ENCODE data around the gene IL17REL.

IL17REL gene

DNA sequence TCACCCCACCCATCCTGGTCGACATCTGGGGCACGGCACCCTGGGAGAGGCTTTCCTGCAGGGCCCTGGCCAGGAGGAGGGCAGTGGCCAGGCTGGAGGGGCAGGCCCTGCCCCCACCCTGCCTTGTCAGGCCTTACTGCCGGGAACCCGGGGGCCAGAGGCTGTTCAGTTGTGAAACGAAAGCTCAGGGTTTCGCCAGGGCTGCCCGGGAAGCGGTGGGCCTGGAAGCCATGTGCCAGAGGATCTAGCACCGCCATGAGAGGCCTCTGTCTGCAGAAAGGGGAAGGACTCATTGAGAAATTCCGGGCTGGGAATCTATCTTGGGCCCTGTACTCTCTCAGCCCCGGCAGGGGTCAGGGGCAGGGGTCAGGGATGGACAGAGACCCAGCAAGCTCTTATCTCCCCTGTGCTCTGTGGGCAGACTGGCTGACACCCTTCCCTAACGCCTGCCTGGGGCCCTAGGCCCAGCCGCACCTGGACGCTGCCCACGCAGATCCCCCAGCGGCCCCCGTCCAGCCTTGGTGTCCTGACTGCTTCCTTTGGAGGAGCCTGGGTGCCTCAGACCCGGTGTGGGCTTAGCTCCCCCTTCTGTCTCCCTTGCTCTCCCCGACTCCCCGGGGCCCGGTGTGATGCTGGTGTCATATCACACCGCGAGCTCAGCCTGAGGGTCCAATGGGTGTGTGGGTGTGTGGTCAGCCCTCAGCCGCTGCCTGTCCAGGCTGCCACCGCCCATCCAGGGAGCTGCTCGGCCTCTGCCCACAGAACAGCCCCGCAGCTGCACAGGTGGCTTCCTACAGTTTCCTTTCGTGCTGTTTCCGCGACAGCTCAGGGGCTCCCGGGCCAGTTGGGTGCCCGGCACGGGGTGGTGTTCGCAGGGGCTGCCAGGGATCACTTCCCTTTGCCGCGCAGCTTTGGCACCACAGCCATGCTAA lies 45.5 kb downstream of the IL17REL start:
- DNase-seq (ENCODE audit: low spot score) = peak; percentile 68

DNA sequence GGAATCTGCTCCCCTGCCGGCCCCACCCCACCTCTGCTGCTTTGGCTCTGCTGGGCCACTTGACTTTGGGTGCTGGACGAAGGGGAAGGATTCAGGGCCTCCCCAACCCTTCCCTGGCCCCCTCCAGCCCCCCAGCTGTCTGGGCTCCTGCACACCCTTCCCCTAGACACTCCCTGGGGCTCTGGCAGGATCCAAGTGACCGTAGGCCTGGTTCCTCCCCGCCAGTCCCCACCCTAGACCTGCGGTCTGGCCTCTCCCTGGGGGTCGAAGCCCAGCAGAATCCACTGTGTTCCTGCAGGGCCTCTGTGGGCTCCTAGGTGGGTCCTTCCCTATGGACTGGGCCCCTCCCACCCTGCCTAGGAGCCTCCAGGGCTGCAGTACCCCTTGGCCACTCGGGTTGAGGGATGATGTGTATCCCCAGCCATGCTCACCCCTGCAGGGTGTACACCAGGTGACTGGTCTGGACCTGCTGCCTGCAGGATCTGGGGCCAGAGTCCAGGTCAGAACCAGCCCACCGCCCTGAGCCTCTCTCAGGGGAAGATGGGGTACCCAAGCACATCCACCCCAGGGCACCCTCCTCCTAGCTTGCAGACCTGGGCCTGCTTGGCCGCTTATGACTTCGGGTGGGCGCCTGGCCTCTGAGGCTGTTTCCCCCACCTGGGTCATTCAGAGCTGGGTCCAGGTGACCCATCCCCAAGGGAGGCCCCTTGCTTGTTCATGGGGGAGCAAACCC lies 46.4 kb downstream of the IL17REL start:
- no peak for DNase-seq (ENCODE audit: low spot score)

DNA sequence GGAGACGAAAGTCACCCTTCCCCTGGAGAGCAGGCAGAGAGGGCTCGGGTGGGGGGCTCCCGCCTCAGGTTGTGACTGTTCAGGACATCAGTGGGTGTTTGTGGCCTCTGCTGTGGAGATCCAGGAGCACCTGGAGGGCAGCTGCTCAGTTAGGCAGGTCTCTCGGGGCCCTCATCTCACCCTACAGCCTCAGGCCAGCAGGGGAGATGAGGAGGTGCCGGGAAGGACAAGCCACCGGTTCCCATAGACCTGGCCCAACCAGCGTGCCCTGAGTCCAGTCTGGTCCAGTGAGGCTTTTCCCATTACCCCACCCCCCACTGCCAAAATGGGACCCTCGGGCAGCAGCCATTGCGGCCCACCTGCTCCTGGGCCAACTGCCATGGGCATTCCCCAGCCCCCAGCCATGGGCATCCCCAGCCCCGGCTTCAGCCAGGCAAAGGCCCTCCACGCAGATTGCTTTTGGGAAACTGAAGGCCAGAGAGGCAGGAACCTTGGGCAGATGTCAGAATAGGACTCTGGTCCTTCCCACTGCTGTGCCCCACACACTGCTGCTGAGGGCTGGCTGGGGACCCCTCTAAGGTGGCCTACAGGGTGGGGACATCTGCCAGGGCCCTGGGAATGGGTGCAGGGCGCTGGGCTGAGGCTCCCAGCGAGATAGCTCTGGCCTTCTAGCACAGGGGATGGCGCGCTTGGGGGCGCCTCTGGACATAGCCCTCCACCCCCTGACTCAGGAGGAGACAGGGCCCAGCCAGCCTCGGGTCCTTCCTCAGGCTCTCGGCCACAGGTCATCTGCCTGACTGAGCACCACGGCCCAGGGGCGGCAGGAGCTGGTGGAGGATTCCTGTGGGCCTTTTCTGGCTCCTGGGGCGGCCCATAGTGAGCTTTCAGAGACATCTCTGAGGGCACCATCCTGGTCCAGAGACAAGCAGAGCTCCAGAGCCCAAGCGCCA lies 47.2 kb downstream of the IL17REL start:
- DNase-seq (ENCODE audit: low spot score) = no peak

DNA sequence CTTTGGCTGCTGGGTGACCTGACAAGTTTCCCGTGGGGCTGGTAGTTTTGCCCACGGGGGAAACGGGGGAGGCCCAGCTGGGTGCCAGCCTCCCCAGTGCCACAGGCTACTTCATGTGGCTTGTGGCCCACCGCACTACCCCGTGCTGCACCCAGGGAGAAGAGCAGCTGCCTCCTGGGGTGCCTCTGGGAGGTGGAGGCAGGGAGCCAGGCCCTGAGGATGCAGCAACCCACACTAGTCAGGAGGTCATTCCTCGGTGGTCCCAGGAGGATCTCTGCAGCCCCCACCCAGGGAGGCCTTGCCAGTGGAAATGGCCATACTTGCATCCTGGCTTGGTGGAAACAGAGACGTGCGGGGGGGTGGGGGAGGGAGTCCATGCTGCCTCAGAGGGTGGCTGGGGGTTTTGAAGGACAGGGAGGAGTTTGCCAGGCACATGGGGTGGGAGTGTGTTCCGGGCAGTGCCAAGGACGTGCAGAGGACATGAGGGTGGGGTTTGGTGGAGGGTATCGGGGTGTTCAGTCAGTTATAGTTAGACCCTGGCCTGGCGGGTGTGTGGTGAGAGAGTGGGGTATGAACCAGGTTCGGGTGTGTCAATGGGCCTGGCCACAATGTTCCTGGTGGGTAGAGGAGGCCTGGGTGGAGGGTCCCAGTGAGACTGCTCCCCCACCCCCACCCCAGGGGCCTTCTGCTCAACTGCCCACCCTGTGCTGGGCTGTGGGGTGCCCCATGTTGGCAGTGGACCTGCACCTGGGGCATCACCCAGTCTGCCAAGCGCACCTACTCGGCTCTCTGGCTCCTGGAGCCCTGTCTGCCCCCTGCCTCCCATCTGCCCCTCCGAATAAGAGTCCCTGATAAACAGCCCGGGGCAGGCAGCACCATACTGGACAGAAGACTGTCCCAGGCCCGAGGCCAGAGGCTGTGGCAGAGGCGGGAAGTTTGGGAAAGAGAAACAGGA lies 48.2 kb downstream of the IL17REL start:
- no peak for DNase-seq (ENCODE audit: low spot score)

DNA sequence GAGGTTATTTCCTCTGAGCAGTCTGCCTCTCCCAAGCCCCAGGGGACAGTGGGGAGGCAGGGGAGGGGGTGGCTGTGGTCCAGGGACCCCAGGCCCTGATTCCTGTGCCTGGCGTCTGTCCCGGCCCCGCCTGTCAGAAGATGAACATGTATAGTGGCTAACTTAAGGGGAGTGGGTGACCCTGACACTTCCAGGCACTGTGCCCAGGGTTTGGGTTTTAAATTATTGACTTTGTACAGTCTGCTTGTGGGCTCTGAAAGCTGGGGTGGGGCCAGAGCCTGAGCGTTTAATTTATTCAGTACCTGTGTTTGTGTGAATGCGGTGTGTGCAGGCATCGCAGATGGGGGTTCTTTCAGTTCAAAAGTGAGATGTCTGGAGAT lies 48.9 kb downstream of the IL17REL start:
- no peak for DNase-seq (ENCODE audit: low spot score)

DNA sequence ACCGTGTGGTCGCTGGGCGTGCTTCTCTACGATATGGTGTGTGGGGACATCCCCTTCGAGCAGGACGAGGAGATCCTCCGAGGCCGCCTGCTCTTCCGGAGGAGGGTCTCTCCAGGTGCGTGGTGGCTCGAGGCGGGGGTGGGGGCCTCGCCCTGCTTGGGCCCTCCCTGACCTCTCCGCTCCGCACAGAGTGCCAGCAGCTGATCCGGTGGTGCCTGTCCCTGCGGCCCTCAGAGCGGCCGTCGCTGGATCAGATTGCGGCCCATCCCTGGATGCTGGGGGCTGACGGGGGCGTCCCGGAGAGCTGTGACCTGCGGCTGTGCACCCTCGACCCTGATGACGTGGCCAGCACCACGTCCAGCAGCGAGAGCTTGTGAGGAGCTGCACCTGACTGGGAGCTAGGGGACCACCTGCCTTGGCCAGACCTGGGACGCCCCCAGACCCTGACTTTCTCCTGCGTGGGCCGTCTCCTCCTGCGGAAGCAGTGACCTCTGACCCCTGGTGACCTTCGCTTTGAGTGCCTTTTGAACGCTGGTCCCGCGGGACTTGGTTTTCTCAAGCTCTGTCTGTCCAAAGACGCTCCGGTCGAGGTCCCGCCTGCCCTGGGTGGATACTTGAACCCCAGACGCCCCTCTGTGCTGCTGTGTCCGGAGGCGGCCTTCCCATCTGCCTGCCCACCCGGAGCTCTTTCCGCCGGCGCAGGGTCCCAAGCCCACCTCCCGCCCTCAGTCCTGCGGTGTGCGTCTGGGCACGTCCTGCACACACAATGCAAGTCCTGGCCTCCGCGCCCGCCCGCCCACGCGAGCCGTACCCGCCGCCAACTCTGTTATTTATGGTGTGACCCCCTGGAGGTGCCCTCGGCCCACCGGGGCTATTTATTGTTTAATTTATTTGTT lies 49.6 kb downstream of the IL17REL start:
- no peak for DNase-seq (ENCODE audit: low spot score)

DNA sequence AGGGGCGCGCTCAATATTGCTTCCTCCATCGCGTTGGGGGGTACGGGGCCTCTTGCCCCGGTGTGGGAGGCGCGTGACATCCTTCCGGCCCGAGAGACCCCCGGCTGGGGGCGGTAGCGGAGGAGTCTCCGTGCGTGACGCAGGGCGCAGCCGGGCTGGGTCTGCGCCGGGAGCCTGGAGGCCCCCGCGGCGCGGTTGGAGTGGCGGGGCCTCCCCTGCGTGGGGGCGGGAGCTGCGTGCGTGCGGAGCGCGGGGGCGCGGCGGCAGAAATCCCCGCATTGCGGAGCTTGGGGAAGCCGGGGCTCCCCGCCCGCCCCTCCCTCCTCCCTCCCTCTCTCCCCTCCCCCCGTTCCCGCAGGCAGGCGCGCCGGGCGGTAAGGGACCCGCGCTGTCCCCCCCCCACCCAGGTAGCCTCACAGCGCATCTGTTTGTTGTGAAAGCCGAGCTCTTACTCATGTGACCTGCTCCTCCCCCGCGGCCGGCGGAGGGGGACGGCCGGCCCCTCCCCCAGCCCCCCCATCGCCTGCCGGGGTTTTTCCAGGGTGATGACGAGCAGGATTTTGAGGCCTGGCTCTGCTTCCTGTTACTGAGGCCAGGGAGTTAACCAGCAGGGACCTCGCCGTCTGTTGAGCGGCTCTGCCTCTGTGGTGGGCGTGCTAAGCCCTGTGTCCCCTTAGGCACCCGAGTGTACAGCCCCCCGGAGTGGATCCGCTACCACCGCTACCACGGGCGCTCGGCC lies 50.4 kb downstream of the IL17REL start:
- peak; percentile 58 for DNase-seq (ENCODE audit: low spot score)

DNA sequence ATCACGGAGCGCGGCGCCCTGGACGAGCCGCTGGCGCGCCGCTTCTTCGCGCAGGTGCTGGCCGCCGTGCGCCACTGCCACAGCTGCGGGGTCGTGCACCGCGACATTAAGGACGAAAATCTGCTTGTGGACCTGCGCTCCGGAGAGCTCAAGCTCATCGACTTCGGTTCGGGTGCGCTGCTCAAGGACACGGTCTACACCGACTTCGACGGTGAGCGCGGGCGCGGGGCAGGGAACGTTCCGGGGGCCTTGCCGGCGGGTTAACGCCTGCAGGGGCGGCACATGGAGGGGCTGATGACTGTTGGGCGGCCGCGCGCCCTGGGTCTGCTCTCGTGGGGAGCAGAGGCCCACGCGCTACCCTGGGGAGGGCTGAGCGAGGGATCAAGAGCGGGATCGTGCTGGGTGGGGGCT lies 51.0 kb downstream of the IL17REL start:
- DNase-seq (ENCODE audit: low spot score) = no peak

DNA sequence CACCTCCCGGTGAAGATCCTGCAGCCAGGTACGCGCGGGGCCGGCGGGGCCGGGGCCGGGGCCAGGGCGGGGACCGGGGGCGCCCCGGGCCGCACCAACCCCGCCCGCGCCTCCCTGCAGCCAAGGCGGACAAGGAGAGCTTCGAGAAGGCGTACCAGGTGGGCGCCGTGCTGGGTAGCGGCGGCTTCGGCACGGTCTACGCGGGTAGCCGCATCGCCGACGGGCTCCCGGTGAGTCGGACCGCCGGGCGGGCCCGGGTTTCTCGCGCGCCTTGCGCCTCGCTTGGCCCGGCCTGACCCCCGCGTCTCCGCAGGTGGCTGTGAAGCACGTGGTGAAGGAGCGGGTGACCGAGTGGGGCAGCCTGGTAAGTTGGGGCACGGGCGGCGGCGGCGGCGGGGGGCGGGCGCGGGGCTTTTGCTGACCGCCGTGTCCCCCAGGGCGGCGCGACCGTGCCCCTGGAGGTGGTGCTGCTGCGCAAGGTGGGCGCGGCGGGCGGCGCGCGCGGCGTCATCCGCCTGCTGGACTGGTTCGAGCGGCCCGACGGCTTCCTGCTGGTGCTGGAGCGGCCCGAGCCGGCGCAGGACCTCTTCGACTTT lies 51.5 kb downstream of the IL17REL start:
- peak; percentile 45 for DNase-seq (ENCODE audit: low spot score)

DNA sequence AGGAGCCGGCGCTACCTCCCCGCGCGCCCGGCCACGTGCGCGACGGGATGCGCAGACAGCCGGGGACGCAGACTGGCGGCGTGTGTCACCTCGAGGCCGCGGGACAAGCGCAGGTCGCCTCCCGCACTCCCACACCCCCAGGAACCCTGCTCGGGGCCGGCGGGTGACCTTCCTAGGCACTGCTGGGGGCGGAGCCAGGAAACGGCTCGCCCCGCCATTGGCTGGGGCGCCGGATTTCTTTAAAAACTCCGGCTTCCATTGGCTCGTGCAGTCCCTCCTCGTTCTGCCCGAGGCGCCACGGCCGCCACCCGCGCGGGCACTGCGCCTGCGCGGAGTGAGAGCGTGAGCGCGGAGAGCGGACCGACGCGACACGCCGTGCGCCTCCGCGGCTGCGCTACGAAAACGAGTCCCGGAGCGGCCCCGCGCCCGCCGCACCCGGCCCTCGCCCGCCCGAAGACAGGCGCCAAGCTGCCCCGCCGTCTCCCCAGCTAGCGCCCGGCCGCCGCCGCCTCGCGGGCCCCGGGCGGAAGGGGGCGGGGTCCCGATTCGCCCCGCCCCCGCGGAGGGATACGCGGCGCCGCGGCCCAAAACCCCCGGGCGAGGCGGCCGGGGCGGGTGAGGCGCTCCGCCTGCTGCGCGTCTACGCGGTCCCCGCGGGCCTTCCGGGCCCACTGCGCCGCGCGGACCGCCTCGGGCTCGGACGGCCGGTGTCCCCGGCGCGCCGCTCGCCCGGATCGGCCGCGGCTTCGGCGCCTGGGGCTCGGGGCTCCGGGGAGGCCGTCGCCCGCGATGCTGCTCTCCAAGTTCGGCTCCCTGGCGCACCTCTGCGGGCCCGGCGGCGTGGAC lies 52.2 kb downstream of the IL17REL start, which contains the start of gene PIM3:
Gene PIM3, plus strand, starts transcription at position 614 of the 846 bp plus-strand sequence. Its CDS starts 176 bp downstream, at position 790.
- DNase-seq (ENCODE audit: low spot score) = peak; percentile 98

DNA sequence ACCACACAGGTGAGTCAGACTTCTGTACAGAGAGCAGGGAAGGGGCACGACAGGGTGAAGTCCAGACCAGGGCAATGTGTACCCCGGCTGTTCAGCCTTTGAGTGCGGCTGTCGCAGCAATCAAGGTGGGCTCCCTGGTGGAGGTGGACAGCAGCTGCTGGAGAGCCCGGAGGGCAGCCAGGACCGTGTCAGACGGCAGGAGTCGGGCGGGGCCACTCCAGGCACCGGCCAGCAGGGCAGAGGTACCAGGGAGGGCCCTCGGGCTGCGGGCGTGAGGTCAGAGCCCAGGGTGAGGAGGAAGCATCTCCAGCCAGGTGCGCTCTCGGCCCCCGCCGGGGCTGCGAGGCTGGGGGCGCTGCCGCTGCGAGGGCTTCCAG lies 52.8 kb downstream of the IL17REL start:
- DNase-seq (ENCODE audit: low spot score) = no peak

DNA sequence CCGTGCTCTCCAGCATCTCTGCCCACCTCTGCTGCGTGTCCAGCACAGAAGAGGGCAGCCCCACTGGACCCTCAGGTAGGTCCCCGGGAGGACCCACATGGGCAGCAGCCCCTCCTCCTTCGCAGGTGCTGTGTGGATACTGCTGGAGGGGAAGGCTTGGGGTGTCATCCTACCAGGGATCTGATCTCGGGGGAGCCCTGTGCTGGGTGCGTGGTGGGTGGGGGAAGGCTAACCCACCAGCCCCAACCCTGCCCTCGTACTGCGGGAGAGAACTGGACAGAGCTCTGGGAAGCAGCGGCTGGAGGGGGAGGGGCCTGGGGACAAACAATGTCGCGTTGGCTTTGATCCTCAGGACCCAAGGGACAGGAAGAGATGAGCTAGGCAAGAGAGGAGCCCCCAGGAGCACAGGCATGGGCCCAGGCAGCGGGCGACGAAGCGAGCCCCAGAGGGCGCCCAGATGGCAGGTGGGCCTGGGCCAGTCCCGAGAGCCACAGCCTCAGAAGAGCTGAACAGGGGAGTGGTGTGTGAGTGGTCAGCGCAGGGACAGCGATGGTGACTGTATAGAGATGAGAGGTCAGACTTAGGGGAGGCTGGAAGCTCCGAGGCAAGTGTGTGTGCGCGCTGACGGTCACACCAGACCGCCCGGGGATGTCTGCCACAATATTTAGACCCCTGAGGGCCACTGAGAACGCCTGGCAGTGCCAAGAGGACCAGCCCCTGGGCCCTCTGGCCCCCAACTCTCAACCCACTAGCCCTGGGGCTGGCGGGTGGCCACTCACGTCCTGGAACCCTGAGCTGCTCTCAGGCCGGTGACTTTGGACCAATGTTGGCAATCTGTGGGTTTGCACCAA lies 53.4 kb downstream of the IL17REL start:
- DNase-seq (ENCODE audit: low spot score) = no peak

DNA sequence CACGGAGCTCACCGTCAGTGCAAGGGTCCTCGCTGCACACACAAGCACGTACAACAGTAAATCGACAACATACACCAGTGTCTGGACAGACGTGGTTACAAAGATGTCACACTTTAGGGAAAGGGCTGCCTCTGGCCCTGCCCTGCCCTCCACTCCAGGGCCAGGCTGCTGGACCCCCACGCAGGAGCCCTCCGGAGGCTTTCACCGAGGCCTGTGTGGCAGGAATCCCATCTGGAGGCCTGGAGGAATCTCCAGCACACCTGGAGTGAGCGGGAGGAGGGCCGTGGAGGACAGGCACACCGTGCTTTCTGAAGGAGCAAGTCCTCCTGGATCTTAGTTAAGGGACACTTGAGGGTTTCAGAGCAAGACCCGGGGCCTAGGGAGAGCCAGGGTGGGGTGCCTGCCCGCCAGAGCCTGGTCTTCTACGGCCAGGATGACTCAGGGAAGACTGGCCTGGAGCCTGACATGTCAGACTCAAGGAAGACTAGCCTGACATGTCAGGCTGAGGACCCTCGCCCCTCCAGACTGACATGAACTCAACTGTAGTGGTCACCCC lies 54.1 kb downstream of the IL17REL start:
- DNase-seq (ENCODE audit: low spot score) = no peak

DNA sequence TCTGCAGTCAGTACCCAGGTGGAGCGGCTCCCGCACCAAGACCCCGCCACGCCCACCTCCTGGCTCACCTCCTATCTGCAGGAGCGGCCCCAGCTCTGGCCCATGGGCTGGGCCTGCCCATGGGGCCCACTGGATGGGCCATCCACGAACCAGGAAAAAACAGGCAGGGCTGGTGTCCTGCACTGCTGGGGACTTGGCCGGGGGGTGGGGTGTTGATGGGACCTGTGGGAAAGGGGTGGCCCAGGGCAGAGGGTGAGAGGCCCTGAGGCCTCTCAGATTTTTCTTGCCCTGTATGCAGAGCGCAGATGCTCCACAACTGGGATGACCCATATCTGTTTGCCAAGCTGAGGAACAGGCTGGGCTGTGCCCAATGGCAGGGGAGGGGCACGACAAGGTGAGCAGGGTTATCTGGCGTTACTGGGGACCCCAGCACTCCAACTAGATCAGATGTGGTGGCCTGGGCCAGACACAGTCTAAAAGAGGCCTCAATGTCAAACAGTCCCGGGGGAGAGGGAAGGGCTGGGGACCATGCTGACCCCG lies 54.7 kb downstream of the IL17REL start:
- DNase-seq (ENCODE audit: low spot score) = no peak

DNA sequence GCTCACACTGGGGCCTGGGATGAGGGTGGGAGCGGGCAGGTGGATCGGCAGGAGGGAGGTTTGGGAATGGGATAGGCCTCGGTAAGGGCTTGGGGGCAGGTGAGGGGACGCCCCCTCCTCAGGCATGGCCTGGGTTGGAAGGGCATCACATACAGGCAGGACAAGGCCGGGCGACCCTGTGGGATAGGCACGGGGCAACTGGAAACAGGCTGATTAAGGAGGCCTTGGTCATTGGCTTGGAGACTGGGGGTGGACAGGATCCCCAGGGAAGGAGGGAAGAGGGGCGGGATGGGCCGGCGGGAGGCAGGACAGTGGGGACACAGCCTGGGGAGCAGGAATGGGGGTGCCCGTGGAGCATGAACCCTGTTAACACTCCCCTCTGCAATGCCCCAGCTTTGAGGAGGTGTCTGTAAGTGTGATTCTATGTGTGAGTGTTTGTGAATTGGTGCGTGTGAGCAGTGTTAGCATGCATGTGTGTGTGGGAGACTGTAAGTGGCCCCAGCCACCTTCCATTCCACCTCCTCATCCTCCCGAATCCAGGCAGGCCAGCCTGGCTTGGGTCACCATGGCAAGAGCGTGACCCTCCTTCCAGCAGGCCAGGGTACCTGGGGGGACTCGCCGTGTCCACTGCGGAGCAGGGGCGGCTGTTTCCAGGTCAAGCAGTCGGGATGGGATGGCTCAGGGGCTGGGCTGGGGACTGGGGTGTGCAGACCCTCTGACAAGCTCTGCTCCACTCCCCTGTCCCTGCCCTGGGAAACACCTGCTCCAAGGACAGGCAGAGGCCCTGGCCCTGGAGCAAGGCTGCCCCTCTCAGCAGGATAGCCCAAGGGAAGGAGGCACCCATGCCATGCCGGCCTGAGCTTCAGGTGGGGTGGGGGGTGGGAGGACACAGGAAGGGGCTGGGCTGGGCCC lies 55.4 kb downstream of the IL17REL start:
- no peak for DNase-seq (ENCODE audit: low spot score)
